Skeletal muscle tissue (tissue), 5 donors: ENCODE data around the gene ZHX3. TPM values are rescaled to one million over a fixed set of nuclear protein-coding genes. Genes with fewer than 3 reads are reported as not detected.
"Not testable (repeated sequence)": the region's sequence is repeated elsewhere in the genome, so short reads cannot be mapped to it uniquely, and the experiment has no call there.

Experiments
- H3K27ac ChIP-seq: one replicate; pipeline ENCODE4 v1.7.0; 2013; ENCODE audit warnings: mild to moderate bottlenecking, low read depth, low read length, inconsistent platforms
- H3K27me3 ChIP-seq, 3 donors: one replicate each; pipeline ENCODE4 v1.7.0; 2013; ENCODE audit warnings: low read length in 3 of 3; ENCODE audit not compliant: control insufficient read depth in 3 of 3, insufficient read depth in 3 of 3
- H3K36me3 ChIP-seq, 3 donors: one replicate each; pipeline ENCODE4 v1.7.0; 2013; ENCODE audit warnings: low read length in 3 of 3; ENCODE audit not compliant: control insufficient read depth in 3 of 3, insufficient read depth in 3 of 3
- H3K4me1 ChIP-seq, 3 donors: one replicate each; pipeline ENCODE4 v1.7.0; 2013; ENCODE audit warnings: low read length in 3 of 3, mild to moderate bottlenecking in 3 of 3; ENCODE audit not compliant: control insufficient read depth in 3 of 3, insufficient read depth in 3 of 3
- H3K4me3 ChIP-seq, 3 donors: one replicate each; pipeline ENCODE4 v1.7.0; 2013; ENCODE audit warnings: low read length in 3 of 3
- H3K9ac ChIP-seq, 3 donors: one replicate each; pipeline ENCODE4 v1.7.0; 2013; ENCODE audit warnings: low read length in 3 of 3, mild to moderate bottlenecking in 3 of 3, moderate library complexity in 2 of 3, low read depth in 1 of 3
- H3K9me3 ChIP-seq, 3 donors: one replicate each; pipeline ENCODE4 v1.7.0; 2013; ENCODE audit warnings: low read length in 3 of 3; ENCODE audit not compliant: control insufficient read depth in 3 of 3
- small RNA-seq: library from RNA; depleted of rRNA; stranded (forward); fragments of <200 nt; gene quantifications from one replicate; pipeline ENCODE3, GENCODE V24; 2014
- total RNA-seq: library from RNA; depleted of rRNA; stranded (reverse); fragments of >200 nt; gene quantifications from one replicate; pipeline ENCODE4 v1.2.3, GENCODE V29; 2014
- donor health status: Osteomylitis.

ZHX3 gene
- total RNA-seq, 1 donor from 2014 or later, result 4.7 TPM

DNA sequence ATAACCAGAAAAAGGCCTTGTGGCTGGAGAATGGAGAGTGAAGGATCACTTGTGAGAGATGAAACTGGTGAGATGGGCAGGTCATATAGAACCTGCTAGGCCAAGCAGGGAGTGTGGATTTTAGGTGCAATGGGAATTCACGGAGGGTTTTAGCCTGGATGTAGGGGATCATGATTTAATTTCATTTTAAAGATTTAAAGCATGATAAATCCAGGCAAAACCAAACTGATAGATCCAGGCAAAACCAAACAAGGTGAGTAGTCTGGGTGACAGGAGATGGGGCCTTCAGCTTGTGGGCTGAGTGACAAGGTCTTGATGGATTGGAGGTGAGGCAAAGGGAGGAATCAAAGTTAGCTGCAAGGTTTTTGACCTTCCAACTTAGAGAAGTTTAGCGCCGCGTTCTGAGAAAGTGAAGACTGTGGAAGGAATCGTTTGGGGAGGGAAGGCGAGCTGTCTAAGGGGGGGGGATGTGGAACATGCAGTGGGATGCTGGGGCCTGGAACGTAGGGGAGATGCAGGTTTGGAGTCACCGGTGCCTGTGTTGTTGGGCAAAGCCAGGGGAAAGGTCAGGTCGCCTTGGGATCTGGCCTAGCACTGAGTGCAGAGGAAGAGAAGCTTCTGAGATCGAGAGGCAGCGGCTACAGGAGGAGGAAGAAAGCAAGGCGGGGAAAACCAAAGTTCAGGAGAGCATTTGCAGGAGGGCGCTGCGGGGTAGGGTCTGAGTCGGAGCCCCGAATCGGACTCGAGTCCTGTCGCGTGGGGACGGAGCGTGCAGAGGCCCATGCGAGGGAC is 181.4 kb downstream of the ZHX3 start:
- peak overlapping the region; percentile 53 to 94 (median 73) for H3K9ac ChIP-seq
- H3K27me3 ChIP-seq, result no peaks in the 10 kb centered on the region
- H3K27ac ChIP-seq, result peak overlapping the region; percentile 87
- H3K4me1 ChIP-seq, result peaks cover 24 to 41% (median 34%) of the 10 kb centered on the region in 3 donors
- no peaks in the 10 kb centered on the region for H3K36me3 ChIP-seq
- no peaks in the 10 kb centered on the region for H3K9me3 ChIP-seq
- peak overlapping the region; percentile 75 to 87 (median 77) for H3K4me3 ChIP-seq

DNA sequence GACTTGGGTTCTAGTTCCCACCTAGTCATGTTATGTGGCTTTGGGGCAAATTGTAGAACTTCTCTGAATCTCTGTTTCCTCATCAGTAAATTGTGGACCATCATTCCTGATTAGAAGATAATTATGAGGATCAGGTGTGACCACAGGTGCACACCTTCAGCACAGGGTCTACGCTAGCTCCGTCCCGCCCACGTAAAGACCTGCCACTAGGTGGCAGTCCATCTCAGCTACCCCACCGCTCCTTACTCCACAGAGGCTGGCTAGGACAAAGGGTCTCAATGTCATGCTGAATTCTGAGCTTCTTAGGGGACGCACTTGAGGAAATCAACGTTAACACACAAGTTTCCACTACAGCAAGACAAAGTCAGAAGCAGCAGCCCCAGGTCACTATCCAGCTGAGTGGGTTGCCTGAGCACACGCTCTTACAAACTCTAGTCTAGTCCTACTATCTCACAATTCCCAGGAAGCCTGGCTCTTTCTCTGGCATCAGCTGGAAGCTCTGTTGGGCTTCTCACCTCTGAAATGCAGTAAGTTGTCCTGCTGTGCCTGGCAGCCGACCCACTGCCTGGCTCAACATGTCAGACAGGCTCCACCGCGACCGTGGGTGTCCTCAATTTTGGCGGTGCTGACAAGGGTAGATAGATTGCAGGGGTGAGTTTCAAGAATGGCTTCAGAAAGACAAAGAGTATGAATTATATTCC is 182.2 kb downstream of the ZHX3 start:
- H3K27me3 ChIP-seq, result no peaks in the 10 kb centered on the region
- H3K9ac ChIP-seq, result no peak overlapping the region
- peaks cover 16 to 33% (median 27%) of the 10 kb centered on the region in 3 donors for H3K4me1 ChIP-seq
- H3K9me3 ChIP-seq, result no peaks in the 10 kb centered on the region
- no peak overlapping the region for H3K27ac ChIP-seq
- no peaks in the 10 kb centered on the region for H3K36me3 ChIP-seq
- no peak overlapping the region for H3K4me3 ChIP-seq

DNA sequence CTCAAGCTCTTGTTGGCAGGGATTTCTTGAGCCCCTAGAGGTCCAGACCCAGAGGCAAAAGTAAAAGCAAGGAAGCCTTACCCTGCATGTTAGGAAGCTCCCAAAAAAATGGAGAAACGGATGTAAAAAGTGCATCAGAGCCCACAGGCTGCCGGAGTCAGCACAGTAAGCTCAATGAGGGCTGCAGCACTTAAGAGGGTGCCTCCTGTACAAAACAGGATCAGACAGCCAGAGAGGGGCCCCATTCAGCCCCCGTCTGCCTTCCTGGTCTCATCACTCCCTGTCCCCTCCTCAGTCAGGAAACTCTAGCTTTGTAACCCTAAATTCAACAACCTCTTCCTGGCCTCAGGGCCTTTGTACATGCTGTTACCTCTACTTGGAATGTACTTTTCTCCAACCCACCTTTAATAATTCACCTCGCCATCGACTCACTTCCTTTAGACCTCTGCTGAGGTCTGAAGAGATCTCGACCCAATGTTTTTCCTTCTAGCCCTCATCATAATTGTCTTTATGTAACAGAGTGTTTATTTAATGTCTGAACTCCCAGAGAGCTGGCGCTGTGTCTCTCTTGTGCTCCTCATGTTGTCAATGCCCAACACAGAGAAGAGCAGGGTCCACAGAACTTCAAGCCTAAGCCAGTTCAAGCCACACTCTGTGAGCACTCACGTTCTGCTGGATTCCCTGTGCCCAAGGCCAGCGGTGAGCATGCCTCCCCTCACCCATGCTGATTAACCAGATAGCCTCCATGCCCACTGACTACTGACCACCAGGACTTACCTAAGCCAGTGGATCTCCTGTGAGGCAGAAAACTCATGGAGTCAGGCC is 183.0 kb downstream of the ZHX3 start:
- Histone ChIP-seq H3K27me3 (no peaks in the 10 kb centered on the region), H3K27ac (no peak overlapping the region), H3K9ac (no peak overlapping the region), H3K9me3 (no peaks in the 10 kb centered on the region), H3K4me3 (no peak overlapping the region), H3K4me1 (peaks cover 9 to 26% (median 19%) of the 10 kb centered on the region in 3 donors), H3K36me3 (no peaks in the 10 kb centered on the region)

DNA sequence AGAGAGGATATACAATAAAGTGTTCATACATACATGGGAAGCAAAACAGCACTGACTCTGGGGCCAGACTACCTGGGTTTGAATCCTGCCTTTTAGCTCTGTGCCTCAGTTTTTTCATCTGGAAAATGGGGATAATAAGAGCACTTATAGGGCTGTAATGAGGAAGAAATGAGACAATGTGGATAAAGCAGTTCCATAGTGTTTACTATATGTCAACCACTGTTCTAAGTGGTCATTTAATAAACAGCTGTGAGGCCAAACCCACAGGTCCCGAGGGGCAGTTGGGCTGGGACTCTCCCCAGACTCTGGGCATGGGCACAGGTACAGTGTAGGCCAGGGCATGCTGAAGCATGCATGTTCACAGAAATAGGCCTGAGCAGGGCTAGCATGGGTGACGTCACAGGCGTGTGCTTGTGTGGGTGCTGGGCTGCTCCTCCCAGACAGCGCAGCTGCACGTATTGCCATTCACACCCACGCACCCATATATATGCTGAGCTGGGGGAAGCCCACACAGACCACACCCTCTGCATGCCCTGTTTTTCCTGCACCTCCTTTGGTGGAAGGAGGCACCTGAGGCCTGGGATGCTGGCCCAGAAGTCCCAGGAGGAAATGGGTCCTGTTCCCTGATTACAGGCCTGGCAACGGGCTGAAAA is 183.7 kb downstream of the ZHX3 start:
- H3K27ac ChIP-seq, result no peak overlapping the region
- H3K9ac ChIP-seq, result no peak overlapping the region
- no peaks in the 10 kb centered on the region for H3K36me3 ChIP-seq
- H3K27me3 ChIP-seq, result no peaks in the 10 kb centered on the region
- peaks cover 6 to 18% (median 12%) of the 10 kb centered on the region in 3 donors for H3K4me1 ChIP-seq
- H3K4me3 ChIP-seq, result no peak overlapping the region
- no peaks in the 10 kb centered on the region for H3K9me3 ChIP-seq

DNA sequence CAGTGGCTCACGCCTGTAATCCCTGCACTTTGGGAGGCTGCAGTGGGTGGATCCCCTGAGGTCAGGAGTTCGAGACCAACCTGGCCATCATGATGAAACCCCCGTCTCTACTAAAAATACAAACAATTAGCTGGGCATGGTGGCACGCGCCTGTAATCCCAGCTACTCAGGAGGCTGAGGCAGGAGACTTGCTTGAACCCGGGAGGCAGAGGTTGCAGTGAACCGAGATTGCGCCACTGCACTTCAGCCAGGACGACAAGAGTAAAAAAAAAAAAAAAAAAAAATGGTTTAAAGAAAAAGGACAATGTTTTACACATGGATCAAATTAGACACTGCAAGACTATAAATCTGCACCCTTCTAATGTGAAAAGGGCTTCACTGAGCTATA is 185.1 kb downstream of the ZHX3 start:
- H3K9ac ChIP-seq, result not testable (repeated sequence)
- peaks cover 5 to 13% (median 7%) of the 10 kb centered on the region in 3 donors for H3K4me1 ChIP-seq

DNA sequence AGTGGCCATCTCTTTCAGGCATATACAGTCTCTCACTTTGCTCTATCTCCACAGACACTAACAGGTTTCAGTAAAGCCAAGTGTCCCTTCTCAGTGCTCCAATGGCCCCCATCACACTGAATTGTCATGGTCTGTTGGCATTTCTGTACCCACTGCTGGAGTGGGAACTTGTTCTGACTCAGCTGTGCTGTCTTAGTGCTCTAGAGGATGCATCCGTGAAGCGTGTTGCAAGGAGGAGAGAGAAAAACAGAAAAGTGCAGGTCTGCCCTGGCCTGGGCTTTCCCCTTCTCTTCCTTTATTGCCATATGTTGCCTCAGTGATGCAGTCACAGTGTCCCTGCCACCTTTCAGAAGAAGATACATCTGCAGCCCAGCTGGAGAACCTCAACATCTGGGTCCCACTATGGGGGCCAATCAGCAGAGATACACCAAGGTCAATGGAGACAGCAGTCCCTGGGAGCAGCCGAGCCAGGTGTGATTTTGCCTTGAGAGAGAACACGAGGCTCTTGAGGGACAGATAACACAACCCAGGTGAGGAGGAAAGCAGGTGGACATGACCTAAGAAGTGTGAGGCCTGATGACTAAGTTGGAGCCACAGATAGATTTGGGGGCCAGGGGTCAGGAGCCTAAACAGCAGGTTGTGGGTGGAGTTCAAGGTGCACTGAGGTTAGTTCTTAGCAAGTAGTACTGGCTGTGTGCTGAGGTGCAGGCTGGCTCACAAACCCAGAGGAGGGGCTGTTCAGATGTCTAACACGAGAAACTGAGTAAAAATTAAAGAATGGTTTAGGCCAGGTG is 185.7 kb downstream of the ZHX3 start:
- no peaks in the 10 kb centered on the region for H3K9me3 ChIP-seq
- H3K36me3 ChIP-seq, result peaks cover 0 to under 1% (median 0%) of the 10 kb centered on the region in 3 donors
- H3K27me3 ChIP-seq, result no peaks in the 10 kb centered on the region
- no peak overlapping the region for H3K4me3 ChIP-seq
- H3K4me1 ChIP-seq, result peaks cover 5 to 13% (median 7%) of the 10 kb centered on the region in 3 donors
- no peak overlapping the region for H3K27ac ChIP-seq
- no peak overlapping the region for H3K9ac ChIP-seq

More for the DNA sequence above, 185.1 kb downstream of the ZHX3 start:
- not testable (repeated sequence) for H3K36me3 ChIP-seq, H3K9me3 ChIP-seq, H3K27me3 ChIP-seq, H3K27ac ChIP-seq, H3K4me3 ChIP-seq

Small RNA genes lying within 50 kb of the gene (small RNA-seq; reads per million reads assigned to genes)
- gene AL022394.1 (not detected), gene MIR6871 (not detected), gene RN7SL615P (not detected)

Other genes starting within 250 kb of the ZHX3 start
- 66.3 TPM for gene PLCG1, start 180.2 kb downstream of the ZHX3 start, total RNA-seq
- gene LPIN3, start 23.1 kb upstream of the ZHX3 start, total RNA-seq, result 0.52 TPM
- 23.5 TPM for gene EMILIN3, start 49.1 kb upstream of the ZHX3 start, total RNA-seq